Uterus (tissue), 2 donors: Measurements from ENCODE around the gene THSD4.

Experiments used
- CTCF ChIP-seq, 4 experiments: fragments of 200-600 bp in 2 of 4; fragments of 450-650 bp in 2 of 4; sonication (generic) in 2 of 4; IDR thresholded peaks; one replicate each; pipeline ENCODE4 v1.5.1; 2016 to 2019; ENCODE audit warnings: antibody characterized with exemption in 4 of 4, mild to moderate bottlenecking in 2 of 4, moderate library complexity in 1 of 4
- POLR2A ChIP-seq, 2 donors: fragments of 450-650 bp; IDR thresholded peaks; one replicate each; pipeline ENCODE4 v1.6.1; 2016; ENCODE audit warnings: antibody characterized with exemption in 2 of 2, mild to moderate bottlenecking in 1 of 2, moderate library complexity in 1 of 2

- TF ChIP-seq CTCF (IDR thresholded peaks at IDR 0.05), result no peak
- TF ChIP-seq POLR2A (IDR thresholded peaks at IDR 0.05), result no peak
Observed at GRCh38 chr15:71674354-71674753, 559.1 kb downstream of the THSD4 start.
